Measurements from ENCODE around the gene ADAM12.

The ADAM12 gene

DNA sequence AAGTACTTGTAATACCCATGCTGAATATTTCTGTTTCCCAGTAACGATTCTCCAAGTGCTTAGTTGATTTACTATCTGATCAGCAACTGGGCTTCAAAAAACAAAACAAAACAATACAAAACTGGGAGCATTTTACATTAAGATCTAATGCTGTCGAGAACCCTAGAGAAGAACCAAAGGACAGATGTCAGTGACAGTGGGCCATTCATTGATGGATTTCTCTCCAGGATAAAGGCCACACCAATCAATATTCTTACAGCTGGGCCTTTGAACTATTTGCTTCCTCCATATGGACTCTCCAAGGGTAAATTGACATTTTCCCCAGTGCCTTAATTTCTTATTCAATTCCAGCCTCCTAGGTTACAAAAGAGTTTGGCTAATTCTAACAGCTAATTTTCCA, 217.5 kb downstream of the ADAM12 start:
- no peak for DNase-seq

DNA sequence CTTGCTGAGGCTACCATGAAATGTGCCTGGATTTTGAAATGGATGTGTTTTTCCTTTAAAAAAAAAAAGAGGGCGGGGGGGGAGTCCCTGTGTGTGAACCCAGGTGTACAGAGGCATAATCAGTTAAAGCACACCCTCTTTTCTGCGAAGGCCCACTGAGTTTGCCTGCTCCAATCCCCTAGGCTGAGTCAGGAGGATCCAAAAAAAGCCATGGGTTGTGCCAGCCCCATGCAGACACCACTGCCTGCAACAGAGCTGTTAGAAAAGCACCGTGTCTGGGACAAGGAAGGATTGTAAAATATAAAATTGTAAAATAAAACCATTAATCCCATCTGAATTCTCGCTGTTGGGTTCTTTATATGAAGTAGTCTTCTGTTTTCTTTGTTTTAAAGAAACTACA, 217.9 kb downstream of the ADAM12 start:
- DNase-seq, result no peak

DNA sequence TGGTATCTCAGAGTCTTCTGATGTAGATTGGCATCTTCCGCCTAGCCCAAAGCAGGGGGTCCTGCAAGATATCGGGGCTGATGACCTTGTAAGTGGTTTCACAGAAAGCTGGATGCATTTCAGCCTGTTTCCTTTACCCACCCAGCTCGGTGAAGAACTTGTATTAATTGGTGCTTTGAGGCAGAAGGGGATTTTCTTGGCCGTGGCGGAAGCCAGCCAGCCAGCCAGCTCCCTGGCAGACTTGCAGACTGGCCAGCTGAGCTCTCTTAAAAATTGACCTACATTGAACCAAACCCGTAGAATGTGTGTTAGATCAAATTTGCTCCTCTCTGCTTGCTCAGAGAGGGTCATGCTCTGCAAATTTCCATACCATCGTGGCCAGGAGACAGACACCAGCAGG, 218.4 kb downstream of the ADAM12 start:
- DNase-seq, result no peak

DNA sequence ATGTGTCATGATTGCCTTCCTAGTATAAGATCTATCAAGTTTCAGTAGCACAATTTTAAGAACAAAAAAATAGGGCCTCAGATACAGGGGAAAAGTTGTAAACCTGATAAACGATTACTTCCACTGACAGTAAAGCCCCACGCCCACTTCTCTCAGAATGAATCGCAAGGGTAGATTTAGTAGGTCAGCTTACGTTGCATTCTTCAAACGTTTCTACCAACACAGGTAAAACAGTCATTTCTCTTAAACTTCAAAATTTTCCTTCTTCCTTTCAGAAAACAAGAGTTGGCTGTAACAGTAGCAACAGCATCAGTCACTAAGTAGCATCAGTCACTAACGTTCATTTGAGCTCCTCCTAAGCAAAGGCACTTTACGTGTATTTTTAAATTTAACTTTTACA, 221.5 kb downstream of the ADAM12 start:
- no peak for DNase-seq

DNA sequence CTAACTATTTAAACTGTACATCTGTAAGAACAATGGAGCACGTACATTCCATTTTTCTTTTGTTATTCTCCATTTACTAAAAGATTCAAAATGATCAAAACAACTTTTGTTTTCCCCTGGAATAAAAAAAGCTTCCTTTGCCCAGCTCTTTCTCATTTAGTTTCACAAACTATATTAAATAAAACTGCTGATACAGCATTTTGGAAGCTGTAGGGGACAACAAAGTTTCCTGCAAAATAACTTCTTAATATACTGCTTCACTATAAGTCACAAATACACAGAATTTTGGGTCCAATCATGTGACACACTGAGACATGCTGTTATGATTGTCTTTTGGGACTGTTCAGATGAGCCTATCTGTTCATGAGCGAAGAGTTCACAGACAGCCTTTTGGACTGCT, 222.4 kb downstream of the ADAM12 start:
- no peak for DNase-seq

DNA sequence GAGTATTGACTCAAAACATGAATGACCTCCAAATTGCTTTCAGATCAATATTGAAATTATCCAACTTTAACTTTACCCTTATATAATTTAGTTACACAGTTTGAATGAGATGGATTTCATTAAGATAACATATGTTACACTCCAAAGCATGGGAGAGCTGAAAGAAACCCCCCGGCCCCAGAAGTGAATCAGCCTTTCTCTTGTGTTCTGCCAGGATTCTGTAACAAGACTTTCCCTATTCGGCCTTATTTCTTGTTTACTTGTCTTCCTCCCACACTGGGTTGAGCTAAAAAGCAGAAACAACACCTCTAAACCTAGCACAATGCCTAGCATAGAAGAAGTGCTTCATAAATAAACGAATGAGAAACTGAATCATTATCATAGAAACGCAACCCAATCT, 224.8 kb downstream of the ADAM12 start:
- no peak for DNase-seq

DNA sequence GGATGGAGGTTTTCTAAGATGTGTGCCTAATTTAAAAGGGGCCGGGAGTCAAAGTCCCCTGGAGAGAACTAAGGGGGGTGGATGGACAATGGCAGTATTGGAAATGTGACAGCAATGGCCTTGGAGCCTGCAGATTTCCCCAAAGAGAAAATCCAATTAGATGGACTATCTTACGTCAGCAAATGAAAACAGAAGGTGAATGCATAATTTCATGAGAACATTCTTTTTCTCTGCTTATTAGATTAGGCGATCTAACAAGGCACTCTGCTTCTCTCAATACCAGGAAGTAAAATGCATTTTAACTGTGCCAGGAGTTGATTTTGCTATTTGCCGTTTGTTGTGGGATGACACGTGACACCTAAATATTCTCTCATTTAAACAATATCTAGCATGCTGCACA, 226.6 kb downstream of the ADAM12 start:
- DNase-seq, result no peak

DNA sequence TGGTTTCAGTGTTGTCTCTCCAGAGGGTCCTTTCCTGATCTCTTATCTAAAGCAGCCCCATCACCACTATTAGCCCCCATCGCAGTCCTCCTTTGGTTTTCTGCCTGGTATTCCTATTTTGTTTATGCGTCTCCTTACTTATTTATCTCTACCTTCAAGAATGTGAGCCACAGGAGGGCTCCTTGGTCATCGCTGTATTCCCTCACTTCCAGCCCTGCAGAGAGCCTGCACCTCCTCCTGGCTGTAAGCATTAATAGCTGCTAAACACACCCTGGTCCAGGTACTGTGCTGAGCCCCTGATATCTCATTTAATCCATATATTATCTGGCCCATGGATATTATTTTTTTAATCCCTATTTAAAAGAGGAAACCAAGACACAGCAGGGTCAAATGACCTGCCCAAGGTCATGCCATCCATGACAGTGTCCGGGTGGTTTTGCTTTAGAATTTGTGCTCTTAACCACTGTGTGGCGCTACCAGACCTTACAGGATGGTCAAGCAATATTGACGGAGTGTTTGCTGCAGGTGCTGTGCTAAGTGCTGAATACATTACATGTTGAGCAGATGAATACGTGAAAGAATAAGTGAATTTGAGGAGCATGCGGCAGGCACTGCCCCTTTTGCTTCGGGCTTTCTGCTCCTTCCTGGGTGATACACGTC, 227.2 kb downstream of the ADAM12 start:
- DNase-seq, result no peak

DNA sequence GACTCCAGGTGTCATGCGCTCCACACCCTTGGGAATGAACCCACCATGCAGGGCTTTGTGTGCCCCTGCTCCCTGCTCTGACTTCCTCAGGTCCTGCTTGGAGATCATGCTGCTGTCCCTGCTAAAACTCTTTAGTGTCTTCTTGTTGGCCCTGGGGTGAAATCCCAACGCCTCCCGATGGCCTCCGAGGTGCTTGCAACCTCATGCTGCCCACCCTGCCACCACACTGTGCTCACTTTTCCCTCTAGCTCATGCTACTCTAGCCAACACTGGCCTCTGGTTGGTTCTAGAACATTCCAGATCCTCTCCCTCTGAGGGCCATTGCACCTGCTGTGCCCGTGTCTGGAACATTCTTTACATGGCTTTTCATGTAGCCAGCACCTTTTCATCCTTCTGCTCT, 227.7 kb downstream of the ADAM12 start:
- DNase-seq, result no peak

DNA sequence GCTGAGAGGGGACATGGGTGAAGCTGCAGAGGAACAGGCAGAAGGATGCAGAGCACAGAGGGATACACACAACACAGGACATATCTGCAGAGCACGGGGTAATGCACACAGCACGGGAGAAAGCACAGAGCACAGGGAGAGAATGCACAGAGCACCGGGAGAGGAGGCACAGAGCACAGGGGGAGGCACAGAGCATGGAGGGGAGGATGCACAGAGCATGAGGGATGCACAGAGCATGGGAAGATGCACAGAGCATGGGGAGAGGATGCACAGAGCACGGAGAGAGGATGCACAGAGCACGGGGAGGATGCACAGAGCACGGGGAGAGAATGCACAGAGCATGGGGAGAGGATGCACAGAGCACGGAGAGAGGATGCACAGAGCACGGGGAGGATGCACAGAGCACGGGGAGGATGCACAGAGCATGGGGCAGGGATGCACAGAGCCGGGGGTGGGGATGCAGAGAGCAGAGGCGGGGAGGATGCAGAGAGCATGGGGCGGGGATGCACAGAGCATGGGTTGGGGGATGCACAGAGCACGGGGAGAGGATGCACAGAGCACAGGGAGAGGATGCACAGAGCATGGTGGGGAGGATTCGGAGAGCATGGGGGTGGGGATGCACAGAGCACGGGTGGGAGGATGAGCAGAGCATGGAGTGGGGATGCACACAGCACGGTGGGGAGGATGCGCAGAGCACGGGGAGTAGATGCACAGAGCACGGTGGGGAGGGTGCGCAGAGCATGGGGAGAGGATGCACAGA, 230.0 kb downstream of the ADAM12 start:
- no peak for DNase-seq

DNA sequence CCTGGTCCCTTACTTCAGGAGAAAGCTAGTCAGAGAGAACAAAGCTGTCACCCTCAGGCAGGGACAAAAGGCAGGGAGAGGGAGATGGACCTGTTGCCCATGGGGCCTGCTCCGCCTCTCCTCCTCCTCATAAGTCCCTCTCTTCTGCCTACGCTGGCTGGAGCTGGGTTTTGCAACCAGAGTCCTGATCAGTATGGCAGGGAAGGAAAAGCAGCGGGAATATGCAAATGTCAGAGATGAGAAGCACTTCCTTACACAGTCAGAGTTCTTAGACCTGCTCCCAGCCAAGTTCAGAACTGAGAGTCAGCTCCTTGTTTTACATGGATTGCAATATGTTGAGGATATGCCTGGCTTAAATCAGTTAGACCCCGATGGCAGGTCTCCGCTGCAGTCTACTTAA, 231.1 kb downstream of the ADAM12 start:
- DNase-seq, result no peak

DNA sequence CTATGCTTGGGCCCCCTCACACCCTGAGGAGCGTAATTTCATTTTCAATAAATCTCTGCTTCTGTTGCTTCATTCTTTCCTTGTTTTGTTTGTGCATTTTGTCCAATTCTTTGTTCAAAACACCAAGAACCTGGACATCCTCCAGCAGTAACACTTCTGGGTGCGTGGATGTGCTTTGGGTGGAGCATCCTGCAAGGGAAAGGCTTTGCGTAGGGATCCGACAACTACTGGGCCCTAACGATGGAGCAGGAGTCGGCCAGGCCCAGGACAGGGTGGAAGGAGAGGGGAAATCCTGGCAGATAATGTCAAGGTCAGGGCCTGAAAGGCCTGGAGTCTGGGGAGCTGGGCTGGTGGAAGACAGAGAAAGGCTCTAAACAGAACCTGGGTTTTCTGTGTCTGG, 231.8 kb downstream of the ADAM12 start:
- DNase-seq, result no peak

DNA sequence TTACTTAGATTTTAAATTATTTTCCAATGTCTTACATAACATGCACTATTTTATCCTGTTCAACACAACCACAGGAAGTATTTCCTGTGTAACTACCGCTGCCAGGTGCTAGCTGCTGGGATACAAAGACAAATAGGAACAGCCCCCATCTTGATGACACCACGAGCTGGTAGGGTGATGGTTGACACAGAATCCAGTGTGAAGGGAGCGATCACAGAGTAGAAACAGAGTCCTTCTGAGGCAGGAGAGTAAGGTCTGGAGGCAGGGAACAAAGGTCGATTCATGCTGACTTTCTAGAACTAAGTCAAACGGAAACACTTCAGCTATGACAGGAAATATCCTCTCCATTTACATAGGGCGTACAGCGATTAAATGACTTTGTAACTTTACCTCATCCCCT, 232.3 kb downstream of the ADAM12 start:
- DNase-seq, result no peak

DNA sequence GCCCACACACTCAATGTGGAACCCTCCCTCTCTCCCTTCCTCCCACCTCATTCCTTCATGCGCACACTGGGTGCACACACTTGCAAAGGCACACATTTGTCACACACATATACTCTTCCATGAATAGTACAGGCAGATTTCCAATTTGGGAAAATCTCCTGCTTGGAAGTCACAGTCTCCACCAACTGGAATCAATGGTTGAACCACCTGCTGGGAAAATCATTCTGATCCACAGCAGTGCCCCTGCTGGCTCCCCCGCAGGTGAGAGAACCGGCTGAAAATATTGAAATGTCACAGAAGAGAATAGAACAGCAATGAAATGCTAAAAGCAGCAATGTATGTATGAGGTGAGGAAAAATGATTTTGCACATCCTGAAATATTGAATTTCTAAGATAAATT, 232.7 kb downstream of the ADAM12 start:
- no peak for DNase-seq

DNA sequence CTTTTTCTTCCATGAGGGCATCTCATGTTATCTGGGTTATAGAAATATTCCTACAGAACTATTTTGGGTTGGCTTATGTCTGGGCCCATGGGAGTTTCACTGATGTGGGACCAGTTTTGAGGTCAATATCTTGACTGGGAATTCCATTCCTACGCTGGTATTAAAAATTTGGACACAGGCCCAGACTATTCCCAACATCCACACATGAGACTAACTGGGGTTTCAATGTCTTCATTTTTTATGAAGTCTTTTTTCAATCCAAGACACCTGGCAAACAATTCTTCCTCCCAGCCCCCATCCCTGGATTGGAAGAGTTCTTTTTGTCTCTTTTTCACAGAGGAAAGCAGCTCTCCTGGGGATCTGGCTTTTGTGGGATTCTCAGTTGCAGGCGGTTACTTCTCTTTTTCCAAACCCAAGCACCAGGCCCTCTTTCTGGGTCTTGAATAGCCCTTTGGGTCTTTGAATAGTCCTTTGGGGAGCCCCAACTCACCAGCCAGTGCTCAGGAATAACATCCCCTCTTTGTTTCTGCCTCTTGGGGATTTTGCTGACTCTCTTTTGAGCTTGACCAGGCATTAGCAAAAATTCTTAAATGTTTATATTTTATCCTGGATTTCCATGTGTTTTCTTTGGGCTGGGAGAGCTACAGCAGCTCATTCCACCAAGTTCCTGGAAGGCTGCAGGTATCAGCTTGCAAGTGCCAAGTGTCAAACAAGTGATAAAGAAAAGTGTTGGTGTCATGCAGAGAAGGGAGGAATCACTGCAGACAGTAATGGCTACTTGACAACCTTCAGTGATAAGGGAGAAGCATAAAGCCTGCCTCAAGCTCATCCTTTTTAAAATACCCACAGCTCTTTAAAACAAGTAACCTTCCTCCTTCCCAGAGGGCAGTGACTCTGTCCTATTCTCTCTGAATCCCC, 234.3 kb downstream of the ADAM12 start:
- DNase-seq, result no peak

DNA sequence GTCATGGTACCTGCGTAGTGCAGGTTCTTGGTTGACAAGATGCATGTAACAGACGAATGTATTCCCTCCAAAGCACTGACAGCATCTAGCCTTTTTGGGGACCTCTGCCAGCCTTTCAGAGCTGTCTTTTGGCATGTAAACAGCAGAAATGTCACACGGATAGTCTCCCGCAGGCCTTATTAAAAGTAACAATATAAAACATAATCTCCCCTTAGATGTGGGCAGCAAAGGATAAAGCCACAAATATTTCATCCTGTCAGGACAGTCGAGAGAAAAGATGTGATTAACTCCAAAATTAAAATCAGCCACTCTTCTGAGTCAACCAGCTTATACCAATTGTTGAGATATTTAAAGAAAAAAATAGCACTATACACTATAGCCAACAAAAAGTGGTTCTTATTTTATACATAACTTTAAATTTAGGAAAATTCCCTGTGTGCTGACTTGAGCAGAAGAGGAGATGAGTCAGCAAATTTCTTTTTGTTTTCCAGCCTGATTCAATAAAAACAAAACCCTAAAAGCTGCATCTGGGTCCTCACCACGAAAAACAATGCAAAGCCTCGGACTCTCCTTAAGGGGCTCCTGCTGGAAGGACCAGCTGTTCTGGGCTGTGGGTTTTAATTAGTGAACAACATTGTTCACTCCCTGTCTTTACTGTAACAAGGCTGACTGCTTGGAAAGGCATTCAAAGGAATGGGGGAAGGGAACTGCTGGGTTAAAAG, 240.2 kb downstream of the ADAM12 start:
- DNase-seq, result no peak

DNA sequence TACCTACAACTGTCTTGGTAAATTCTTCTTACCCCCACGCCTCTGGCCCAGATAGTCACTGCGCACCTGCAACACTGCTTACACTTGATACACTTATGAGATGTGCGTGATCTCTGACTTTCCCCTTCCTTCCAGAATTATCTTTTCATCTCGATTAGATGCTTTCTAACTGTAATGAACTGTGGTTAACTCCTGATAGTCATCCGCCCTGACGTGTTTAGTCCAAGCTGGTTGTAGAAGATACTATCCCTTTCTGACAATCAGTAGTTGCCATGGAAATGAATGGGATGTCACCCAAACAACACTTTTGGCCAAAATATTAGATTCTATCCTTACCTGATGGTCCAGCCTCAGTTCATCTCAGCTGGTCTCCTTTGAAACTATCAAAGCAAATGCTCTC, 241.5 kb downstream of the ADAM12 start:
- DNase-seq, result no peak

DNA sequence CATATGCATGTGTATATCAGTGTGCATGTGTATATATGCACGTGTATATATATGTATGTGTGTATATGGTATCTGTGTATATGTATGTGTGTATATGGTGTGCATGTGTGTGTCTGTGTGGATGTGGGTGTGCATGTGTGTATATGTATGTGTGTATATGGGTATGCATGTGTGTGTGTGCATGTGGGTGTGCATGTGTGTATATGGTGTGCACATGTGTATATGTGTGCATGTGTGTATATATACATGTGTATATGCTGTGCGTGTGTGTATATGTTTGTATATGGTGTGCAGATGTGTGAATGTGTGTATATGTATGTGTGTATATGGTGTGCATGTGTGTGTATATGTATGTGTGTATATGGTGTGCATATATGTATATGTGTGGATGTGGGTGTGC, 245.2 kb downstream of the ADAM12 start:
- no peak for DNase-seq

DNA sequence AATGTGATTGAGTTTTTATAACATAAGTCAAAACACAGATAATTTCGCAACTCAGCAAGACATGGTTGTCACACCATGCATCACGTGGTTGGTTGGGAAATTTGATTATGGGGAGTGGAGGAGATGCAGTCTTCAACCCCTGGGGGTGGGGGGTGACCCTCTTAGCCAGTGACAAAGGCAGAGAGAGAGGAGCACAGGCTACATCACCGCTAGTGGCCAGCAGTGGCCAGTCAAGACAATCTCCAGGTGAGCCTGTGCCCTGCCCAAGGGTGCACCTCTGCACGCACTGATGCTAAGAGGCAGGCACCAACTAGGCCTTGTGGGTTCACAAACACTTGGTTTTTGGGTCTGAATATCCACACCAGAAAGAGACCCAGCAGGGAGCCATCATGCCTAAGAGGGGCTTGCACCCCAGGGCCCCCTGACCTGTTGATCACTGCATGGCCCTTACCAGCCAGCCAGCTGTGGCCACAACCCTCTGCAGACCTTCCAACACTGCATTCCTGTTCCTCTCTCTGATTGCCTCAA, 247.5 kb downstream of the ADAM12 start:
- DNase-seq, result peak in 1 of 2 donors; percentile 19

DNA sequence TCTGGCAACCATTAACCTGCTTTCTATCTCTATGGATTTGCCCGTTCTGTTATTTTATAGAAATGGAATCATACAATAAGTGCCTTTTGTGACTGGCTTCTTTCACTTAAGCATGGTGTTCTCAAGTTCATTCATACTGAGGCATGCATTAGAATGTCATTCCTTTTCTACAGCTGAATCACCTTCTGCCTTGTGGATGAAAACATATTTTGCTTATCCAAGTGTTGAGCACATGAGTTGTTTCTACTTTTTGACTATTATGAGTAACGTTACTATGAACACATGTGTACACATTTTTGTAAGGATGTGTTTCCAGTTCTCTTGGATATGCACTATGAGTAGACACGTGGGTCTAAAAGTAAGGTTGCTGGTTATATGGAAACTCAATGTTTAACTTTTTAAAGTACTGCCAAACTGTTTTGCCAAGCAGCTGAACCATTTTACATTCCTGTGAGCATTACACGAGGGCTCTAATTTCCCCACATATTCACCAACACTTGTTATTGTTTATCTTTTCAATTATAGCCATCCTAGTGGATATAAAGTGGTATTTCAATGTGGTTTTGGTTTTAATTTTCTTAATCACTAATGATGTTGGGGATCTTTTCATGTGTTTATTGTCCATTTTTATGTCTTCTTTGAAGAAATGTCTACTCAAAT, 250.6 kb downstream of the ADAM12 start:
- DNase-seq, result no peak

DNA sequence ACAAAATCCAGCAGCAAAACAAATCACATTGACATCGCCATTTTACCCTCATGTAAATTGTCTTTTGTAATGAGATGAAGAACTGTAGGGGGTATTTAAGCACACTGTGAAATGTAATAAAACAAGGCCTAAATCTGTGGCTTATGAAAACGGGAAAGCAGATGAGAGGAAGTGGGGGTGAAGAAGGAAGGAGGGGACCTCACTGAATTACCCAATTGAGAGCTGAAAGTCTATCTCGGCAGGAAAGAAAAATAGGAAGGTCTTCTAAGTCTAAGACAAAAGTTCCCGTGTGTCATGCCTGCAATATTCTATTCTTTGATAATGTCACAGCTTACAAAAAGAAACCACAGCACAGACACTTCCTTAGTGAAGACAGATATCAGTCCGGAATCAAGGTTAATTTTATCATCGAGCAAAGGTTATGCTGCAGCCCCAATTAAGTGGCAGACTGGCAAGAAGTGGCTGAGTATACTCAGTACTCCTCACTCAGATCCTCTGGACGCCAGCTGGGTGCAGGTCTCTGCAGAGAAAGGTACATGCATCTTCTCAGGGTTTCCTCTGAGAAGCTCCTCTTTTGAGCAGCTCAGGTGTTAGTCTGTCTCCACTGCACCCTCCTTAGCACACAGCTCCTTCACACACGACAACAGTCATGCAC, 252.2 kb downstream of the ADAM12 start:
- peak; percentile 78 to 90 for DNase-seq

DNA sequence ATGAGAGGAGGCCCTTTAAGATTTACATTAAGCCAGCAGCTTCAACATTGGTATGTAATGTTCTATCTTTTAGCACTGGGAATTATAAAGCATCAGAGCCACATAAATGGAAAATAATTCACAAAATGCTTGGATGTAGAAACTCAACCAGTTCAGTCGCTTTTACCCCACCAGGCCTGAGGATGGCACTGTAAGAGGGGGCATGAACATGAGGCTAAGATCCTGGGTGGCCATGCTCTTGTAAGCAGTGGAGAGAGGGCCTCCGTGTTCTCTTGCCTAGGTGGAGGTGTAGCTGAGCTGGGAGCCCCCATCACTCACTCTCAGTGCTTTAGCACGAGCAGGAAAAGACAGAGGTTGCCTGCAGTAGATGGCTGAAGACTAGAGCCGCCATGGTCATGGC, 253.1 kb downstream of the ADAM12 start:
- DNase-seq, result no peak
